Left ventricle myocardium inferior (tissue), 1 donor: ENCODE data around the gene MINDY4B. TPM values are rescaled to one million over a fixed set of nuclear protein-coding genes. Genes with fewer than 3 reads are reported as not detected.
A peak's percentile ranks its signal among the peaks of the same experiment; 100 is the strongest.

Experiments
- DNase-seq: peaks from one replicate; pipeline ENCODE4 v3.0.0-alpha.2; 2020
- H3K27ac ChIP-seq: fragments of 200-600 bp; replicated peaks from 2 replicates; pipeline ENCODE4 v1.8.0; 2021
- H3K27me3 ChIP-seq: fragments of 200-600 bp; 2 replicates; pipeline ENCODE4 v1.8.0; 2021; ENCODE audit warnings: low read depth
- H3K36me3 ChIP-seq: fragments of 200-600 bp; 2 replicates; pipeline ENCODE4 v1.8.0; 2021
- H3K4me1 ChIP-seq: fragments of 200-600 bp; 2 replicates; pipeline ENCODE4 v1.8.0; 2021
- H3K4me3 ChIP-seq: fragments of 200-600 bp; 2 replicates; pipeline ENCODE4 v1.8.0; 2021; ENCODE audit warnings: mild to moderate bottlenecking, moderate library complexity
- H3K9me3 ChIP-seq: fragments of 200-600 bp; replicated peaks from 2 replicates; pipeline ENCODE4 v1.8.0; 2021
- intact Hi-C: fragments of 100-400 bp; cut with micrococcal nuclease; formaldehyde crosslinking; loops from one replicate; pipeline ENCODE4 v1.11.0; 2022
- total RNA-seq: library from RNA; stranded (reverse); fragmentation: NEBNext Ultra II Directional; extraction: Animal tissue kit (Norgen Biotek cat#: 25700); gene quantifications from one replicate; pipeline ENCODE4 v1.2.1, GENCODE V29; 2021
- TF ChIP-seq, protein P1 (sequence below): fragments of 200-600 bp; IDR thresholded peaks from 2 replicates; pipeline ENCODE4 v1.8.0; 2021; ENCODE audit warnings: antibody characterized with exemption, mild to moderate bottlenecking, borderline replicate concordance
- donor health status: DM: no; HTN: yes; CAD: no; lungs with severe emphysema.

The MINDY4B gene
- total RNA-seq, 1 donor from 2014 or later: 0.22 TPM

GRCh38 chr3:150828997-150829396, 76.2 kb downstream of the MINDY4B start:
- no peaks in the 10 kb centered on the region for H3K4me1 ChIP-seq
- TF ChIP-seq, protein P1, sequence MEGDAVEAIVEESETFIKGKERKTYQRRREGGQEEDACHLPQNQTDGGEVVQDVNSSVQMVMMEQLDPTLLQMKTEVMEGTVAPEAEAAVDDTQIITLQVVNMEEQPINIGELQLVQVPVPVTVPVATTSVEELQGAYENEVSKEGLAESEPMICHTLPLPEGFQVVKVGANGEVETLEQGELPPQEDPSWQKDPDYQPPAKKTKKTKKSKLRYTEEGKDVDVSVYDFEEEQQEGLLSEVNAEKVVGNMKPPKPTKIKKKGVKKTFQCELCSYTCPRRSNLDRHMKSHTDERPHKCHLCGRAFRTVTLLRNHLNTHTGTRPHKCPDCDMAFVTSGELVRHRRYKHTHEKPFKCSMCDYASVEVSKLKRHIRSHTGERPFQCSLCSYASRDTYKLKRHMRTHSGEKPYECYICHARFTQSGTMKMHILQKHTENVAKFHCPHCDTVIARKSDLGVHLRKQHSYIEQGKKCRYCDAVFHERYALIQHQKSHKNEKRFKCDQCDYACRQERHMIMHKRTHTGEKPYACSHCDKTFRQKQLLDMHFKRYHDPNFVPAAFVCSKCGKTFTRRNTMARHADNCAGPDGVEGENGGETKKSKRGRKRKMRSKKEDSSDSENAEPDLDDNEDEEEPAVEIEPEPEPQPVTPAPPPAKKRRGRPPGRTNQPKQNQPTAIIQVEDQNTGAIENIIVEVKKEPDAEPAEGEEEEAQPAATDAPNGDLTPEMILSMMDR: no peak
- no peak for DNase-seq
- H3K27me3 ChIP-seq: peaks cover 21% of the 10 kb centered on the region
- H3K27ac ChIP-seq: no peak overlapping the region
- H3K36me3 ChIP-seq: no peaks in the 10 kb centered on the region
- intact Hi-C loops: no loop called here
- H3K9me3 ChIP-seq: no peaks in the 10 kb centered on the region
- H3K4me3 ChIP-seq: no peak overlapping the region

DNA sequence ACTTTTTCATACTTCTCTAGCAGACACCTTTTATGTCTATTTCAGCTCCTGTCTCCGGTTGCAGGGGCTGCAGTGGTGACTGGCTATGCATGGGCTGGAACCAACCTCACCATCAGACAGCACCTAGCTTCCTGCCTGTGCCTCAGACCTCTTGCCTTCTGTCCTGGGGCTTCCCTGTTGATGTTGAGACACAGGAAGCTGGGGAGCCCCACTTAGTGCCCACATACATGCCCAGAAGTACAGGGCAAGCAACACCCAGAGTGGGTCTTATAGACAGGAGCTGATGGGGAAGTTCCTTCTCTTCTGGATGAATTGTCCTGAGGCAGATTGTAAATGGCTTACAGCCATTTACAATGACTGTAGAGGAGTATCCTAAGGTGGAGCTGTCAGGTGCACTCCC, 77.0 kb downstream of the MINDY4B start:
- DNase-seq: no peak
- intact Hi-C loops: no loop called here

DNA sequence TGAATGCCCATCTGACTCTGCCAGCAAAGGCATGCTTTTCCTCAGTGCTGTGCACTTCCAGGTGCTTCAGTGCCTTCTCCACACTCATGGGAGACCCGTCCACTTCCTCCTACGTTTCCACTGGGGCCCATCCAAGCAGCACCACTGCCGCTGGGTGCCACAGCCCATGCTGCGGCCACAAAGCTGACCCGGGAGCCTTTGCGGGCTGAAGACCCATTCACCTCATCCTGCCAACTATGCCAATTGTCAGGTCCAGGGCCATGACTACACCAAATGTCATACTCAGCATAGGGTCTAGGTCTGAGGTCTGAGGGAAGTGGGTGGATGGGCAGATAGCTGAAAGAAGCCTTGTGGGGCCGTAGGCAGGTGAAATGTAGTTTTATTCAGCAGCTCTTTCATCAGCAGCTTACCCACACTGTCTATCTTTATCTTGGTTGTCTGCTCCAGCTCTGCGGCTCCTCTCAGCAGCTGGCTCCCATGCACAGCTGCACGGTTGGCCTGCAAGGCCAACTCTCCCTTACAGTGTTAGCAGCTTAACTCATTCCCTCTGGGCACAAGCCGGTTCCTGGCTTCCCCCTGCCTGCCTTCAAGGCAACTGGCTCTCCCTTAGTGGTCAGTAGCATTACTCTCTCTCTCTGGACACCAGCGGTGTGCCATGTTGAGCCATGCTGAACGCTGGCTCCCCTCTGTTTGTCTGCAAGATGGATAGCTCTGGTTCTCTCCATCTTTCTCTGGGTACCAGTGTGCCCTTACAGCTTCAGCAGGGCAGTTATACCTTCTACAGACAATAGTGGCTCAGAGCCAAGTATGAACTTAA, 78.6 kb downstream of the MINDY4B start:
- H3K27ac ChIP-seq: no peak overlapping the region
- no peak overlapping the region for H3K4me3 ChIP-seq
- TF ChIP-seq, protein P1: no peak
- intact Hi-C loops: no loop called here
- H3K27me3 ChIP-seq: peaks cover 21% of the 10 kb centered on the region
- DNase-seq: no peak
- no peaks in the 10 kb centered on the region for H3K36me3 ChIP-seq
- H3K9me3 ChIP-seq: no peaks in the 10 kb centered on the region
- H3K4me1 ChIP-seq: no peaks in the 10 kb centered on the region

More for the DNA sequence above, 77.0 kb downstream of the MINDY4B start:
- H3K27ac ChIP-seq: no peak overlapping the region
- H3K4me3 ChIP-seq: no peak overlapping the region
- no peaks in the 10 kb centered on the region for H3K36me3 ChIP-seq
- H3K9me3 ChIP-seq: no peaks in the 10 kb centered on the region
- TF ChIP-seq, protein P1: no peak
- no peaks in the 10 kb centered on the region for H3K4me1 ChIP-seq
- H3K27me3 ChIP-seq: peaks cover 21% of the 10 kb centered on the region

- no peaks in the 10 kb centered on the region for H3K9me3 ChIP-seq
- no peak for DNase-seq
- H3K4me1 ChIP-seq: no peaks in the 10 kb centered on the region
- TF ChIP-seq, protein P1: no peak
- peak overlapping the region; percentile 23 for H3K4me3 ChIP-seq
- no peaks in the 10 kb centered on the region for H3K36me3 ChIP-seq
- peaks cover 21% of the 10 kb centered on the region for H3K27me3 ChIP-seq
- intact Hi-C loops: no loop called here
- H3K27ac ChIP-seq: no peak overlapping the region
Measured at GRCh38 chr3:150825916-150826377, 79.3 kb downstream of the MINDY4B start.

DNA sequence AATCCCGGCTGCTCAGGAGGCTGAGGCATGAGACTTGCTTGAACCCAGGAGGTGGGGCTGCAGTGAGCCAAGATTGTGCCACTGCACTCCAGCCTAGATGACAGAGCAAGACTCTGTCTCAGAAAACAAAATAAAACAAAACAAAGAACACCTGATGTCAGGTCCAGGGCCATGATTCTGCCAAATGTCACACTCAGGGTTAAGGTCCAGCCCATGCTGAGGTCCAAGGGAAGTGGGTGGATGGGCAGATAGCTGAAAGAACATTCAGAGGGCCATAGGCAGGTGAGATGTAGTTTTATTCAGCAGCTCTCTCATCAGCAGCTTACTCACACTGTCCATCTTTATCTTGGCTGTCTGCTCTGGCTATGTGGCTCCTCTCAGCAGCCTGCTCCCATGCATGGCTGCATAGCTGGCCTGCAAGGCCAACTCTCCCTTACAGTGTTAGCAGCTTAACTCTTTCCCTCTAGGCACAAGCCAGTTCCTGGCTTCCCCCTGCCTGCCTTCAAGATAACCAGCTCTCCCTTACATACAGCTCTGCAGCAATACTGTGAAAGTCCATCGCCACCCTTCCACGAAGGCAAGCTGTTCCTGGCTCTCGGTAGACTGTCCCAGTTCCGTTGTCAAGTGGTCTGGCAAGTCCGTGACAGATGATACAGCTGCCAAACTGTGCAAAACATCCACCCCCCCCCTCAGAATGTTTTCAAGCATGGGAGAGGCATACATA, 79.9 kb downstream of the MINDY4B start:
- TF ChIP-seq, protein P1: no peak
- Histone ChIP-seq H3K9me3 (no peaks in the 10 kb centered on the region), H3K27ac (no peak overlapping the region), H3K4me1 (no peaks in the 10 kb centered on the region), H3K27me3 (peaks cover 21% of the 10 kb centered on the region), H3K36me3 (no peaks in the 10 kb centered on the region), H3K4me3 (peak overlapping the region; percentile 23)
- intact Hi-C loops: no loop called here
- DNase-seq: no peak
